ENCODE results near the gene COL18A1.

DNA sequence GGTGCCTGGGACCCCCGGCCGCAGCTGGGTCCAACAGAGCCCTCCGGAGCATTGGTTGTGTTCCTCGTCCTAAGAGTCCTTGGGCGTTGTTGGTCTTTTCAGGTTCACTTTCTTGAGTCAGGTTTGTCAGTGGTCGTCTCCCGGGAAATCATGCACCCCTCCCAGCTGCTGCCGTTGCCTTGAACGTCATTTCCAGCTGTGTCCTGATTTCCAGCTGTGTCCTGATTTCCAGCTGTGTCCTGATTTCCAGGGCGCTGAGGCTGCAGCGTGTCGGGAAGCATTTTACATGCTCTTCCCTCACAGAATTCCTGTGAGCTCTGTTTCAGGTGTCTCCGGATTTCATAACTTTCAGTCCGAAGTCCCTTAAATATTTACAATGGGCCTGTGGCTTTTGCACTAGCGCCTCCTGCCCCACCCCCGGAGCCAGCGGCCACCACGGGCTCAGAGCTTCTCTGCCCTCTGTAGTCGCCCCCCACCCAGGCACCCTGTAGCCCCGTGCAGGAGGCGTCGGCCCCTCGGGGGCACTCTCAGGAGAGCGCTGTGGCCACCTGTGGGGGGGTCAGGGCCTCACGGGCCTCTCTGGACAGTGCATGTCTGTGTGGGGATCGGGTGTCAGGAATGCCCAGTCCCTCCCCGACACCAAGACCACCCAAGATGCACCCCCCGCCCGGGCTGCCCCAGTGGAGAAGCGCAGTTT is 66.7 kb downstream of the COL18A1 start:
- no peak for TF ChIP-seq TP53 (CRISPR knock-in tag; IDR thresholded peaks at IDR 0.05)
- TF ChIP-seq RAD21 (conservative IDR thresholded peaks at IDR 0.05 in 1 of 2, IDR thresholded peaks at IDR 0.05 in 1 of 2) = no peak
- TF ChIP-seq, protein P1, sequence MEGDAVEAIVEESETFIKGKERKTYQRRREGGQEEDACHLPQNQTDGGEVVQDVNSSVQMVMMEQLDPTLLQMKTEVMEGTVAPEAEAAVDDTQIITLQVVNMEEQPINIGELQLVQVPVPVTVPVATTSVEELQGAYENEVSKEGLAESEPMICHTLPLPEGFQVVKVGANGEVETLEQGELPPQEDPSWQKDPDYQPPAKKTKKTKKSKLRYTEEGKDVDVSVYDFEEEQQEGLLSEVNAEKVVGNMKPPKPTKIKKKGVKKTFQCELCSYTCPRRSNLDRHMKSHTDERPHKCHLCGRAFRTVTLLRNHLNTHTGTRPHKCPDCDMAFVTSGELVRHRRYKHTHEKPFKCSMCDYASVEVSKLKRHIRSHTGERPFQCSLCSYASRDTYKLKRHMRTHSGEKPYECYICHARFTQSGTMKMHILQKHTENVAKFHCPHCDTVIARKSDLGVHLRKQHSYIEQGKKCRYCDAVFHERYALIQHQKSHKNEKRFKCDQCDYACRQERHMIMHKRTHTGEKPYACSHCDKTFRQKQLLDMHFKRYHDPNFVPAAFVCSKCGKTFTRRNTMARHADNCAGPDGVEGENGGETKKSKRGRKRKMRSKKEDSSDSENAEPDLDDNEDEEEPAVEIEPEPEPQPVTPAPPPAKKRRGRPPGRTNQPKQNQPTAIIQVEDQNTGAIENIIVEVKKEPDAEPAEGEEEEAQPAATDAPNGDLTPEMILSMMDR (IDR thresholded peaks at IDR 0.05) = no peak
- TF ChIP-seq, protein P2, sequence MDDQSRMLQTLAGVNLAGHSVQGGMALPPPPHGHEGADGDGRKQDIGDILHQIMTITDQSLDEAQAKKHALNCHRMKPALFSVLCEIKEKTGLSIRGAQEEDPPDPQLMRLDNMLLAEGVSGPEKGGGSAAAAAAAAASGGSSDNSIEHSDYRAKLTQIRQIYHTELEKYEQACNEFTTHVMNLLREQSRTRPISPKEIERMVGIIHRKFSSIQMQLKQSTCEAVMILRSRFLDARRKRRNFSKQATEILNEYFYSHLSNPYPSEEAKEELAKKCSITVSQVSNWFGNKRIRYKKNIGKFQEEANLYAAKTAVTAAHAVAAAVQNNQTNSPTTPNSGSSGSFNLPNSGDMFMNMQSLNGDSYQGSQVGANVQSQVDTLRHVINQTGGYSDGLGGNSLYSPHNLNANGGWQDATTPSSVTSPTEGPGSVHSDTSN (IDR thresholded peaks at IDR 0.05) = no peak
- no peak for TF ChIP-seq BHLHE40 (IDR thresholded peaks at IDR 0.05; ENCODE audit: low read depth, low read length)
- no peak for TF ChIP-seq FOSB (CRISPR knock-in tag; IDR thresholded peaks at IDR 0.05)
- no peak for TF ChIP-seq KDM1A (IDR thresholded peaks at IDR 0.05; ENCODE audit: low read depth)
- no peak for TF ChIP-seq EHMT2 (IDR thresholded peaks at IDR 0.05; ENCODE audit: low read depth)
- no peak for TF ChIP-seq EP300 (IDR thresholded peaks at IDR 0.05)

All from A549 (cell line).